ENCODE data around the gene ZDHHC18.
"Not testable (repeated sequence)": the region's sequence is repeated elsewhere in the genome, so short reads cannot be mapped to it uniquely, and the experiment has no call there.

ZDHHC18 gene

DNA sequence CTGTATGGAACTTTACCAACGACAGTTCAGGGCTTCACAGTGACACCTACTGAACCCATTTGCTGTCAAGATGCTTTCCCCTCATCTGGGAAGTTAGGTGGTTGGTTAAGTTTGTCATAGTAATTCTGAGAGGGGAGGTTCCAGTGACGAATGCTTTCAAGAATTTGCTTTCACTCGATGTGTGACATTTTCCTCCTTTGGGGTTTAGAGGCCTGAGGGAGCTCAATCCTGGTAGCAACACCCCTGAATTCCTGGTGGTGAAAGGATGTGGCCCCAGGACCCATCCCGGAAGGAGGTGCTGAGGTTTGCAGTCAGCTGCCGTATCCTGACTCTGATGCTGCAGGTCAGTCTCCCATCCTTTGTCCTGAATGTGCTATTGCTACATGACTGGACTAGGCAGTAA is 35.9 kb upstream of the ZDHHC18 start:
- FAIRE-seq (no peak), DNase-seq (ENCODE audit: insufficient read length, low spot score) (no peak)

DNA sequence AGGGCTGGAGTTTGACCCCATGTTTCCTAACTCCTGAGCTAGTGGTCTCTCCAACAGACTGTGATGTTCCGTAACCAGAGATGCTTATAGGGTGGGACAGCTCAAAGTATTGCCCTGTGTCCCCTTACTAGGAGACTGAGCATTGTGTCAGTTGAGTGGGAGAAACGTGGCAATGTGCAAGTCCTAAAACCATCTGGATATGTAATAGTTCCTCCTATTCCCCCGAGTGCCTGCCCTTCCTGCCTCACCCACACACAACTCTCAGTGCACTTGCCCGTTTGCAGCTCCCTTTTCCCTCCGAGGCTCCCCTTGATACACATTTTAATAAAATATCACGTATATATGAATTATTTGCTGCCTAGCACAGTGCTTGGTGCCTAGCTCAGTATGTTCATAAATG is 35.3 kb upstream of the ZDHHC18 start:
- DNase-seq (ENCODE audit: insufficient read length, low spot score): no peak
- no peak for FAIRE-seq

DNA sequence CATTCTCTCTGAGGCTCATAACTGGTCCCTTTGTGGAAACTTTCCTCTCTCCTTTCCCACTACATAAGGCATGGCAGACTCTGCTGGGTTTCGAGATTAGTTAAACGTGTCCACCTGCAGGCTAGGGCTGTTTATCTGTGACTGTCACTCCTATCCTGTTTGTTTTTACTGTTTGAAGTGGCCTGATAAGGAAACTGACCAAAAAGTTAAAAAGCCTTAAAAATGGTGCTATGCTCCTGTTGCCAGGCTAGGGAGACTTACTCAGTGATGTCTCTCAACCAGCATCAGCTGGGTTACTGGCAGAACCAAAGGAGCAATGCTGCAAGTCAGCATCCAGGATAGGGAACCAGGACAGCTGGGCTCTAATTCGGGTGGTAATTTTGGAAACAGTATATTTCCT is 34.9 kb upstream of the ZDHHC18 start:
- FAIRE-seq: no peak
- no peak for DNase-seq (ENCODE audit: insufficient read length, low spot score)

- DNase-seq (ENCODE audit: insufficient read length, low spot score): no peak
- no peak for FAIRE-seq
Observed at GRCh38 chr1:26792924-26793323, 33.6 kb upstream of the ZDHHC18 start.

GRCh38 chr1:26794391-26794790 is 32.1 kb upstream of the ZDHHC18 start:
- no peak for FAIRE-seq

GRCh38 chr1:26797627-26798026 is 28.9 kb upstream of the ZDHHC18 start:
- DNase-seq (ENCODE audit: insufficient read length, low spot score) (no peak), FAIRE-seq (no peak)

More at GRCh38 chr1:26794391-26794790, 32.1 kb upstream of the ZDHHC18 start:
- DNase-seq (ENCODE audit: insufficient read length, low spot score): no peak

DNA sequence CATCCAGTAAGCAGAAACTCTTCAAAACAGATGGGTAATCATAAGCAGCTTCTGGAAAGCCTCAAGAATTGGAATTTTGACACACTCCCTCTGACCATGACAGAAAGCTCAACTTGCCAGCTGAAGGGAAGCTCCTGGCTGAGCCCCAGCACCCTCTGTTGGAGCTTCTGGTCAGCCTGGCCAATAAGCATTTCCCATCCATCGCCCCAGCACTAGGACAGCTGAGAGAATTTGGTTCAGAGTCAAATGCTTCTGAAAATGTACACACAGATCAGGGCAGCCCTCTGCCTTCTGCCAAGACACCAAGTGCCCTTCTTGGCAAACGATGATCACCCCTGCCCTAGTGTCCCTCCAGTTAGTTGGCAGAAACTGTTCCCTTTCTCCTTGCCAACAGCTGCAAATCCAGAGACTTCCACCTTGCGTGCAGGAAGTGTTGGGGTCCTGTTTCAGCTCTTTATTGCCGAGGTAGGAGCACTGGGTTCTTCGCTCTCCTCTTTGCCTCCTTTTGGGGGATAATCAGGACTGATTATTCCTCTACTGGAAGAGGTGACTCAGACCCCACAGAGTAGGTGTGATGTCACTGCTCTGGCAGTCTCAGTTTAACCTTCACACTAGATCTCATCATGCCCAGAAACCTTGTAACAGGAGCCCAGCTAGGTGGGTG is 26.9 kb upstream of the ZDHHC18 start:
- FAIRE-seq (peak; percentile 26), DNase-seq (ENCODE audit: insufficient read length, low spot score) (peak; percentile 38)

GRCh38 chr1:26803932-26804331 is 22.6 kb upstream of the ZDHHC18 start:
- not testable (repeated sequence) for DNase-seq (ENCODE audit: insufficient read length, low spot score); FAIRE-seq

- FAIRE-seq; DNase-seq (ENCODE audit: insufficient read length, low spot score): not testable (repeated sequence)
Observed at GRCh38 chr1:26810105-26810504, 16.4 kb upstream of the ZDHHC18 start.

GRCh38 chr1:26811057-26811456 is 15.4 kb upstream of the ZDHHC18 start:
- DNase-seq (ENCODE audit: insufficient read length, low spot score): no peak
- no peak for FAIRE-seq

GRCh38 chr1:26811708-26812107 is 14.8 kb upstream of the ZDHHC18 start:
- DNase-seq (ENCODE audit: insufficient read length, low spot score) (no peak), FAIRE-seq (no peak)

GRCh38 chr1:26814377-26814776 is 12.1 kb upstream of the ZDHHC18 start:
- no peak for DNase-seq (ENCODE audit: insufficient read length, low spot score)

DNA sequence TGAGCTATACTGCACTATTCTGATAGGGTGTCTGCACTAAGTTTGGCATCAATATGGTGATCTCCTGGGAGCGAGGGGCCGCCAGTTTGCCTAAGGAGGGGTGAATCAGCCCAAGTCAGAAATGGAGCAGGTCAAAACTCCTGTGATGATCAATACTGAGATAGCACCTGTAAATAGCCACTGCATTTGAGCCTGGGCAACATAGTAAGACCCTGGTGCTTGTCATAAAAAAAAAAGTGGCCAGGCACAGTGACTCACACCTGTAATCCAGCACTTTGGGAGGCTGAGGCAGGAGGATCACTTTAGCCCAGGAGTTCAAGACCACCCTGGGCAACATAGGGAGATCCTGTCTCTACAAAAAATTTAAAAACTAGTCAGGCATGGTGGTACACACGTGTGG is 11.6 kb upstream of the ZDHHC18 start:
- FAIRE-seq: no peak

More at GRCh38 chr1:26814377-26814776, 12.1 kb upstream of the ZDHHC18 start:
- no peak for FAIRE-seq

DNA sequence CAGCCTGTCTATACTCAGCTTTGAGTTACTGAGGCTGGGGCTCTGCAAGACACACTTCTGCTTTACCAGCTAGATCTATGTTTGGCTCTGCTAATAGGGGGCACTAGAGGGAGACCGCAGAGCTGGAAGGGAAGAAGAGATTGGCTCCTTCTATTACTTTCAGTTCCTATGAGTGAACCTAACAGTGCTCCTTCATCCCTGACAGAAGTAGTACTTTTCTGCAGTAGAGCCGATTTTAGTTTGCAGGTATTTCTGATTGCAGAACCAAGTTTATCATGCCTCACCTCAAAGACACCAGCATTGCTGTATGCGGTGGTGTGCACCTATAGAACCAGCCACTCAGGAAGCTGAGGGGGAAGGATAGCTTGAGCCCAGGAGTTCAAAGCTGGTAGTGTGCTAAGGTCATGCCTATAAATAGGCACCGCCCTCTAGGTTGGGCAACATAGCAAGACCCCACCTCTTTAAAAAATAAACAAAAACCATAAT is 5.7 kb upstream of the ZDHHC18 start:
- DNase-seq (ENCODE audit: insufficient read length, low spot score): no peak
- FAIRE-seq: no peak

More for the DNA sequence above, 11.6 kb upstream of the ZDHHC18 start:
- no peak for DNase-seq (ENCODE audit: insufficient read length, low spot score)

DNA sequence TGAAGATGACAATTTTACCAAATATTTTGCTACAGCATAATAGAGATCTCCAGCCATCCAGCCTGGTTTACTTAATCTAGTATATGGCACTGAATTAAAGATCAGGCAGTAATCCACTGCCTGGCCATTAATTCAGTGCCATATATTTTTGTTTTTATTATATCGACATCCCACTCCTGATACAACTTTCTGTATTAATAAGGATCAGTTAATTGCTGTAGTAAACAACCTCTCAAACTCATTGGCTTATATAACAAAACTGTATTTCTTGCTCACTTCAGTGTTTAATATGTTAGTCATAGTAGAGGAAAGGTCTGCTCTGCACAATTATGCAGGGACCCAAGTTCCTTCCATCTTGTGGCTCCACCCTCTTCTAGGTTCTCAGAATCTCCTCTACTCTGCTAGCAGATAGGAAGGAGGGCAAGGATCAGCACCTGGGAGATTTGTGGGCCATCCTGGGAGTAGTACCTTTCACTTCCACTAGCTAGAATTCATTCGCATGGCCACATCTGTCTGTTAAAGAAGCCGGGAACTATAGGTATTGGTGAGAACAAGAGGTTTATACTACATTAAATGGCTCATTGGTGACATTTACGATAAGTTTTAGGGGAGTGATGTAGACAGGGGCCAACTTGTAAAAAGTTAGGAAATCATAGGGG is 3.6 kb upstream of the ZDHHC18 start:
- DNase-seq (ENCODE audit: insufficient read length, low spot score) (no peak), FAIRE-seq (no peak)

DNA sequence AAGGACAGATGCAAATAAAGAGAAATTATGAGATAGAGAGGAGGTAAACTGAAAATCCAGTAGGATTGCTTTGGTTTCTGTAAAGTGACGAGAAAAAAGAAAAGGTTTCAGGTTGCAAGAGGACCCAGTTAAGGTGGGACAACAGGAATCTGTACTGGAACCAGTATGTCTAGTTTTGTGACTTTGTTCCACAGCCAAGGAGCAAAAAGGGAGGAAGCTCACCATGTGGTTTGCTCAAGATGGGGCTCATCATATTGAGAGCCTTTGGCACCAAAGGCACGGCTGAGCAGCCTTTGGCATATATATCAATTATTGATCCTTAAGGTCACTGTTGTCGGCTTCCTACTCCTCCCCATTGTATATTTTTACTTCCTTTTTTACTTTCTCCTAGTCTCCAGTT is 1.8 kb upstream of the ZDHHC18 start:
- DNase-seq (ENCODE audit: insufficient read length, low spot score) (no peak), FAIRE-seq (no peak)

DNA sequence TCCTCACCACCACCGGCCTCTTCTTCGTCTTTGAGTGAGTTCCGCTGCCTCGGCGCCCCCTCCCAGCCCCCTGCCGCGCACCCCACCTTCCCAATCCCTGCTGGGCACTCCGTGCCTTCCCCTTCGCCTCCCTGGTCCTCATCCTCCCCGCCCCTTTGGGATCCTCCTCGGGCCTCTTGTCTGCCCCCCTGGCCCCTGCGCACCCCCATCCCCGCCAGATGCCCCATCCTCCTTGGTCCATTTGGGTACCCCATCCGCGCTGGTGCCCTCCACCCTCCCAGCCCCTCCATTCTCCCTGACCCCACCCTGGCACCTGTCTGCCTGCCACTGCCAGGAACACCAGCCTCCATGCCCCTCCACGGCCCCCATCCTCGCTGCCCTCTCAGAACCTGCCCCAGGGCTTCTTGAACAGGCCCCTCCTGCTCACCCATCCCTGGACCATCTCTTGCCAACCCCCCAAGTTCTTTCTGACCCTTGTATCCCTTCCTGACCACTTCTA is 667 bp downstream of the ZDHHC18 start:
- no peak for DNase-seq (ENCODE audit: insufficient read length, low spot score)
- no peak for FAIRE-seq

- no peak for DNase-seq (ENCODE audit: insufficient read length, low spot score)
- no peak for FAIRE-seq
Observed at GRCh38 chr1:26827663-26828062, 1.2 kb downstream of the ZDHHC18 start.

DNA sequence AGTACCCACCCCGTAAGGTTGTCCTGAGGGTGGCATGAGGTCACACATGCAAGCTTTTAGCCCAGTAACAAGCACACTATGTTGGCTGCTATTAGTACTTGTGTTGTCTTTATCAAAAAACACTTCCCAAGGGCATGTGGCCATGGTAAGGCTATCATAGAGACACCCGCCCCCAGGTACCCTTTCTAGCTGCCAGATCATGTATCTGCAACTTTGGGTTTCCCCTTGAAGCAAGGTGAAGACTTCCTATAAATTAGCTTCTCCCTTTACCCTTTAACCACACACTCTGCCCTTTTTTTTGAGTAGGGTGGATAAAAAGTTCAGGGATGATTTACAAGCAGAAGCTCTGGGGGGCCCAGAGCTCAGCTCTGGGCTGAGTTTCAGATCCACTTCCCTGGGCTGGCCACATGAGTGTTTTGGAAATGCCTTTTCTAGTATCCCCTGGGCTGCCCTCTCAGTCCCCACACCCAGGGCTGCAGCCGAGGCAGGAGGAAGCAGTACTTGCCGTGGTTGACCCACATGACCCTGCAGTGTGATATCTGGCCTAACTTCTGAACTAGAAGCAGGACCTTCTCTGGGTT is 2.0 kb downstream of the ZDHHC18 start:
- DNase-seq (ENCODE audit: insufficient read length, low spot score) (no peak), FAIRE-seq (no peak)

GRCh38 chr1:26829184-26829911 is 2.9 kb downstream of the ZDHHC18 start:
- no peak for DNase-seq (ENCODE audit: insufficient read length, low spot score)
- FAIRE-seq: no peak

GRCh38 chr1:26831059-26831458 is 4.6 kb downstream of the ZDHHC18 start:
- FAIRE-seq (no peak), DNase-seq (ENCODE audit: insufficient read length, low spot score) (no peak)

Measured in HTR-8/SVneo (cell line).